DMS53 treated with DMSO at 0.1 percent for 48 hours (cell line): ENCODE measurements around the gene CTNS.

Experiments used
- DNase-seq: peaks from one replicate; lab custom pipeline; 2025; ENCODE audit not compliant: unreplicated experiment; lab: John Stamatoyannopoulos, UW

CTNS gene

GRCh38 chr17:3636154-3636907 is at the start of gene CTNS, which contains the start of gene SHPK:
CTNS (plus strand) TSS chr17:3636760; CDS start chr17:3640207, 3,447 bp downstream.
SHPK (minus strand) TSS chr17:3636250; CDS start chr17:3636219, 31 bp downstream.
- DNase-seq: peak; percentile 86

DNA sequence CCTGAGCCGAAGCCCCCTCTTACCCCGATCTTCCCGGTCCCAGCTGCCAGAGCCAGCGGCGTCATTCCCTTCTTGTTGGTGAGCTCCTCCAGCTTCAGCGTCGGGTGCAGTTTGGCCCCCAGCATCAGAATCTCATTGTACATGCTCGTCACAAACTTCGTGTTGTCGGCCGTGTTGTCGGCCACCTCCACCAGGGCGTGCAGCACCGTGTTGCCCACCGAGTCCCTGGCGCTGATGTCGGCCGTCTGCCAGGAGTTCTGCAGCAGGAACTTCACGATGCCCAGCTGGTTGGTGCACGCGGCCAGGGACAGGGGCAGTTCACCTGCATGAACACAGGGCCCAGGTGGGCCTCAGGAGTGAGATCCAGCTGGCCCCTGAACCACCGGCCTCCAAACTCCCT is 46.8 kb upstream of the CTNS start:
- no peak for DNase-seq

- DNase-seq: no peak
Observed at GRCh38 chr17:3590231-3590630, 46.3 kb upstream of the CTNS start.

DNA sequence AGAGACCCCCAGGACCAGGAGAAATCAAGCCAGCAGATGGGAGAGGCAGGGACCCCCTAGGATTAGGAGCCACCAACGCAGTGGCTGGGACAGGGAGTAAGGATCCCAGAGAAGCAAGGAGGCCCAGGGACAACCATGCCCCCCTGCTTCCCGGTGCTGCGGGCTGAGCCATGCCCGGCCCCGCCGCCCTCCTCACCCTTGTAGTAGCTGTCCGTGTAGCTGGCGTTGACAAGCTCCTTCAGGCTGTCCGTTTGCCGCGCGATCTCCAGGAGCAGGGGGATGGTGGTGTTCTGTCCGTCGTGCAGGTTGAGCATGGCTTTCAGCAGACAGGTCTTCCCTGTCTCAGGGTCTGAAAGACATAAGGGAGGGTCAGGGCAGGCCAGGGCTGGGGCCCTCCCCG is 45.8 kb upstream of the CTNS start:
- DNase-seq: no peak

GRCh38 chr17:3592216-3592860 is 44.2 kb upstream of the CTNS start:
- DNase-seq: no peak

DNA sequence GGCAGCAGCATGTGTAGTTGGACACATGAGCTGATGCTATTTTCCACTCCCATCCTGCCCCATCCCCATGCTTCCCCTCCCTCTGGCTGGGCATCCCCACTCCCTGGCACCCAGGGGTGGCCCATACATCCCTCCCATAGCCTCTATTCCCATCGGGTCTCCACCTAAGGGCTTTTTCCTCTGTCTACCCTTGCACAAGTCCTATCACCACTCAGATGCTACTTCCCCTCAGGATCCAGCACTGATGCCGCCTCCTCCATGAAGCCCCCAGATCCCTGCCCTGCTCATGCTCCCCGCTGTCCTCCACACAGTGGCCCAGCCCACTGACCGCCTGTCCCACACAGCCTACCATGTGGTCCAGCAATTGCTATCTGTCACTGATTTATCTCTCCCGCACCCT is 43.2 kb upstream of the CTNS start:
- no peak for DNase-seq

- DNase-seq: no peak
Observed at GRCh38 chr17:3594051-3594800, 42.3 kb upstream of the CTNS start.

DNA sequence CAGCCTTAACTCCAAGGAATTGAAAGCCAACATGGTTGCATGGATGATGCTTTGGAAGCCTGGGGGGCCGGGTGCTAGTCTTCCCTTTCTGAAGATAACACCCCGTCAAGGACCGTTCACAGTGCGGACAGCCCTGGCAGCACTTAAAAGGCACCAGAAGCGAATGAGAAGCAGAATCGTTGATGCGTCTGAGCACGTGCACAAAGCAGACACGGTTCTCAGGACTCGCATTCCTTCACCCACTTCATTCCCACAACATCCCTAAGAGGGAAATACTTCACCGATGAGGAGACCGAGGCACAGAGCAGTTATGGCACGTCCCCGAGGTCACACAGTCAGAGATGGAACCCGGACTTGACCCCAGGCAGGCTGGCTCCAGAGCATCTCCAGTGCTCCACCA is 41.6 kb upstream of the CTNS start:
- no peak for DNase-seq

- DNase-seq: no peak
Observed at GRCh38 chr17:3596804-3597464, 39.6 kb upstream of the CTNS start.

DNA sequence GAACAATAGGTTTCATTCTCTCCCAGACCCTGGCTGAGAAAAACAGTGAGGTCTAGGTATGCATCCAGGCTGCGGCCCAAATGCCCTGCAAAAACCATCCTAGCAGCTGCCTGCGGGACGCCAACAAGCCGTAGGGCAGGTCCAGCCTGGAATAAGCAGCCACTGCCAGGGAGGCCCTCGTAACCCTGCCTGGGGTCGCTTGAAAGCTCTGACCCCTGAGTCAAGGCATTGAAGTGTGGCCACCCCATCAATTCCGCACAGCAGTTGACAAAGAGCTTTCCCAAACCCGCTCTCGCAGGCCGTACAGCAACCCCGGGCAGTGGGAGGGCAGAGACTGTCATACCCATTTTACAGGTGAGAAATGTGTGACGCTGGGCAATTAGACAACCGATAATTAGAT is 38.5 kb upstream of the CTNS start:
- no peak for DNase-seq

DNA sequence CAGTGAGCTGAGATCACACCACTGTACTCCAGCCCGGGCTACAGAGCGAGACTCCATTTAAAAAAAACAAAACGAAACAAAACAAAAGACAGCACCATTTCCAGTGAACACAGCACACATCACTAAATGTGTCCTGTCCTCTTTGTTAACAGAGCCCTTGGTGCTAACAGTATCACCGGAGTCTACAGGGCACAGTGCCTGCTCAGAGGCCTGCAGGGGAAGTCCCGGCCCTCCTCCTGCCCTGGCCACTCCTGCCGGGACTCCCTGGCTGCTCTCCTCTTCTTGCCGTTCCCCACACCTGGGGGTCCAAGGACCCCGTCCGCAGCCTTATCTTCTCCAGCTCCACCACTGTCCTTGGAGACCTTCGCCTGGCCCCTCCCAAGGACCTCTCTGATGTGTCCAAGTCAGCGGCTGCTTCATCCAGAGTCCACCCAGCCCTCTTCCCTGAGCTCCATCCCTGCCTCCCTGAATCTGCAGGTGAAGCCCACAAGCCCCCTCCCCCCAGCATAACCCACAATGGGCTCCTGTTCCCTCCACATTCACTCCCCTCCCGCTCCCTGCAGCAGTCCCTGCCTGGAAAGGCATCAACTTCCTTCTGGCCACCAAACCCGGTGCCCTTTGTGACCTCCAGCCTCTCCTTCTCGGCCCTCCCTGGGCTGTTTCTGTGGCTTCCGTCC is 35.9 kb upstream of the CTNS start:
- DNase-seq: no peak

- DNase-seq: no peak
Observed at GRCh38 chr17:3602499-3602898, 34.1 kb upstream of the CTNS start.

GRCh38 chr17:3603119-3603869 is 33.3 kb upstream of the CTNS start:
- DNase-seq: no peak

DNA sequence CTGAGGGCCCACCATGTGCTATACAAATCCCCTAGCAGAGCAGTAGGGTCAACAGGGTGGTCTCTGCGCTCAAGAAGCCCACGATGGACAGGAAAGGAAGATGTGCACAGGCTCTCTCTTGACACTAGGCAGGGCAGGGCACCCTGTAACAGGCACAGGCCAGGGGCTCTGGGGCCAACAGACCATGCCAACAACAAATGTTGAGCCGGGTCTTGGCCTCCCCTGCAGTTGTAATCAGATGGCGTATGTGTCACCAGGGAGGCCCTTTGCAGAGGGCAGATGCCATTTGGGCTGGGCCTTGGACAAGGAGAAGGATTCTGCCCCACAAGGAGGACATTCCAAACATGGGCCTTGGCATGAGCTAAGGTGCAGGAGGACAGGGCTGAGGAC is 32.7 kb upstream of the CTNS start:
- no peak for DNase-seq

DNA sequence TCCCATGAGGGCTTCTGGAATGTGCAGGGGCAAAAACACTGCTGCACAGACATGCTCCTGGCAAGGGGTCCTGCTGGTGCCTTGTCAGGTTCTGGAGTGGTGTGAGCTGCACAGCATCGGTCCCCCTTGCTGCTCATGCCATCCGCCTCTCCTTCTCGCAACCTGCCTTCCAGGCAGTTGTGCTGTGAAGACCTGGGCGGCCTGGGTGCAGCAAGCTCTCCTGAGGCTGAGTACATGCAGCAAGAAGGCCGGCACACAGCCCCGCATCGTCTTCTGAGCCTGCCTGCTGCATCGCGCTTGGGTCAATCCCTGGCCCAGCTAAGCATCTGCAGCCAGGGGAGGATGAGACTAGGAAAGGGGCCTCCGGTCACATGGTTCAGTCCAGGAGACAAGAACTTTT is 26.9 kb upstream of the CTNS start:
- no peak for DNase-seq

GRCh38 chr17:3610523-3610922 is 26.0 kb upstream of the CTNS start:
- DNase-seq: no peak

DNA sequence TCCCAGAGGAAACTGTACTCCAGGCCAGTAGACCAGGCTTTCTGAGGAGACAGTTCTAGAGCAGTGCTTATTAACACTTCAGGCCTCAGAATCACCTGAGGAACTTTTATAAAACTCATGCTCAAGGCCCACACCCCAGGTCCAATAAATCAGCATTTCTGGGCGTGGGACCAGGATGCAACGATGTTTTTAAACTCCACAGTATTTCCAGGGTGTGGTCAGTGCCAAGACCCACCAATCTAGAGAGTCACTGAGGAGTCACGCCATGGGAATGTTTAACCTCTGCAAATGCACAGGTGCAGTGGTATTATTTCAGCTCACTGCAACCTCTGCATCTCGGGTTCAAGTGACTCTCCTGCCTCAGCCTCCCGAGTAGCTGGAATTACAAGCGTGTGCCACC is 23.4 kb upstream of the CTNS start:
- no peak for DNase-seq

DNA sequence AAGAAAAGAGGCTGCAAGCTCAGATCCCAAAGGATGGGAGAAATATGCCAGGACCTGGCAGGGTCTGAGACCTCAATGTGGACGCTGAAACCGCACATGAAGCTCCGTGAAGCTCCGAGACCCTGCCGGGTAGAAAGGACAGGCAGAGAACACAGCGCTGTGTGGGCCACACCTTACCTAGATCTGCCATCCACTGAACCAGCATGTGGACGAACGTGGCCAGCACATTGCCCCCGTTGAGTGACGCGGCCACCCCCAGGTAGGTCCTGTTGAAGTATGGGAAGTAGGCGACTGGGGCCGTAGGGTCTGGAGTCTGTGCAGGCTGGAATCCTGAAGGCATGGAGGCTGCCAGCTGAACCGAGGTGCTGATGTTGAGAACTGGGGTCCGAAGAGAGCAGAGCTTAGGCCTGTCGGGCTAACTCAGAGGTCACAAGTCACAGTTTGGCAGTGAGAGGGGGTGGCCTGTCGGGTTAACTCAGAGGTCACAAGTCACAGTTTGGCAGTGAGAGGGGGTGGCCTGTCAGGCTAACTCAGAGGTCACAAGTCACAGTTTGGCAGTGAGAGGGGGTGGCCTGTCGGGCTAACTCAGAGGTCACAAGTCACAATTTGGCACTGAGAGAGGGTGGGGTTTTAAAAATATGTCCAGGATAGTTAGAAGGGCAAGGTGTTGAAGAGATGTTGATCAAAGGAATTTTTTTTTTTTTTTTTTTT is 21.2 kb upstream of the CTNS start:
- no peak for DNase-seq

GRCh38 chr17:3621146-3621720 is 15.3 kb upstream of the CTNS start:
- no peak for DNase-seq
